Dermis microvascular lymphatic vessel endothelial cell (primary cell): Measurements from ENCODE around the gene GDF11. TPM values are rescaled to one million over a fixed set of nuclear protein-coding genes. Genes with fewer than 3 reads are reported as not detected.

Experiments
- DNase-seq, 2 donors: peaks; one replicate each; pipeline versions ENCODE4 v3.0.0 to v3.0.0-alpha.2; 2010; ENCODE audit warnings: low read depth in 2 of 2
- total RNA-seq: library from RNA; depleted of rRNA; stranded (reverse); fragments of >200 nt; gene quantifications from 2 replicates; pipeline ENCODE4 v1.2.1, GENCODE V29; 2014

Gene GDF11
- total RNA-seq, 1 donor from 2014 or later, result 1.3 TPM

DNA sequence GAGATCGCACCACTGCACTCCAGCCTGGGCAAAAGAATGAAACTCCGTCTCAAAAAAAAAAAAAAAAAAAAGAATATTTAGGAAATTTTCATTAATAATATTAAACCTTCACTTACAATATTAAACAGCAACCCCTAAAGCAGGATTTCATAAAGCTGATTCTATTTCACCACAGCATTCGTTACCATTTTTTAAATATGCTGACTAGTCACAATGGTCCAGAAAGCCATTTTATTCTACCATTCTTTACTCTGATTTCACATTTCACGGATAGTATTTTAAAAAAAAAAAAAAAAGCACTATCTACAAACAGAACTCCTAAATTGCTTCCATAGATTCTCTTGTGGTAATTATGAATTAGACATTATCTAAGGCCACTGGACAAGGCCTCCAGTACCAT, 47.0 kb downstream of the GDF11 start:
- DNase-seq, result no peak

DNA sequence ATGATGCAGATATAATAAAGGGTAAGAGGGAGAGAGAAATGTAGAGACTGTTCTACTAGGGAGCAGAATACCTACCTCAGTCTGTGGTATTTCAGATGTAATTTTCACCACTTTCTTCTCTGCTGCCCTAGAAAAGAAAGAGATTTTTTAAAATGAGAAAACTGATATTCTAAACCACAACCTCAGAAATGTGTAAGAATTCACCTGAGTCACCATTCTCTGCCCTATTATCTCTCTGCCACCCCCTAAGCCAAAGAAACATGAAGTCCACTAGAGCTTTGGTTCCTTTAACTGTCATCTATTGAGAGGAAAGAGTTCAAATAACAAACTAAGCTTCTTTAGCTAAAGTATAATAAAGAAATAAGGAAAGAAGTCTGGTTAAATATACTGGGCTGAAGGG, 53.0 kb downstream of the GDF11 start:
- no peak for DNase-seq

DNA sequence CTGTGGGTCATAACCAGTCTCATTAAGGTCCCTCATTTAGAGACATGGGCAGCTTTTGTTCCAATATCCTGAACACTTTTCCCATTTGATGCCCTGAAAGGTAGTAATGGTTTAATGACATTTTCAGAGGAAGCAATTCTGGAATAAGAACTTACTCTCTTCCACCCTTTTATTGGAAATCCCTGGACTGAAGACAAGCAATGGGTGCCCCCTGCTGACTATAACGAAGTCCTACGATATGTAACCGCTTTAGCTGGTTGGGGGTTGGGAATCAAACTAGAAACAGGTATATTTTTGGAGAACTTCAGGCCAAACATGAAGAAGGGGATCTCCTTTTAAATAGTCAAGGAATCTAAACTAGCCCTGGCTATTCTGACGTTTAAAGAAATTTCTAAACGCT, 54.1 kb downstream of the GDF11 start:
- peak; percentile 45 to 63 for DNase-seq

DNA sequence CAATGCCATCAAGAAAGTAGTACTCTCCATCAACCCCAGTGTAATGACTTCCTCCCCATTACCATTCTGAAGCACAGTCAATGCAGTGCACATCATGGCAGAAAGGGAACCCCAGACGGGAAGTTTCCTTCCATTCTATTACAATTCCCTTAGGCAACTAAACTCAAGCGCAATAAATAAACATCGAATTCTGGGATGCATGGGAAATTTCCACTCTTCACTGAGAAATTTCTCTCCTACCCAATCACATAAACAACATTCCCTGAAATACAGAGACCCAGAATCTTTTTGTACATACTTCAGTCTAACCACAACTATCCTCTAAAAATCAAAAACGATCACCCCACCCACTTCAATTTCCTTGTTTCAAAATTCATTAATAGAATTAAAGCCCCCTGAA, 54.6 kb downstream of the GDF11 start:
- no peak for DNase-seq

Other genes with a start within 250 kb of the GDF11 start
- gene OR6C4, start 193.5 kb upstream of the GDF11 start, total RNA-seq, result not detected in 2 replicates
- gene OR2AP1, start 170.7 kb upstream of the GDF11 start, total RNA-seq, result not detected in 2 replicates
- gene OR10P1, start 106.2 kb upstream of the GDF11 start, total RNA-seq, result not detected in 2 replicates
- gene ITGA7, start 35.2 kb upstream of the GDF11 start, total RNA-seq, result 0.13 and 0.26 TPM in 2 replicates
- 56.2 and 59.9 TPM in 2 replicates for gene BLOC1S1, start 27.1 kb upstream of the GDF11 start, total RNA-seq
- gene RDH5, start 22.7 kb upstream of the GDF11 start, total RNA-seq, result 0.13 and 0.63 TPM in 2 replicates
- 1,084 and 1,362 TPM in 2 replicates for gene CD63, start 14.1 kb upstream of the GDF11 start, total RNA-seq
- gene SARNP, start 74.6 kb downstream of the GDF11 start, total RNA-seq, result 58.8 and 84.7 TPM in 2 replicates
- 25.3 and 26.2 TPM in 2 replicates for gene ORMDL2, start 74.9 kb downstream of the GDF11 start, total RNA-seq
- 34.1 and 49.7 TPM in 2 replicates for gene DNAJC14, start 86.5 kb downstream of the GDF11 start, total RNA-seq
- gene MMP19, start 99.8 kb downstream of the GDF11 start, total RNA-seq, result 0.51 and 0.63 TPM in 2 replicates
- 21.1 and 25.5 TPM in 2 replicates for gene PYM1, start 184.8 kb downstream of the GDF11 start, total RNA-seq
- gene DGKA, start 188.0 kb downstream of the GDF11 start, total RNA-seq, result 18.0 and 18.9 TPM in 2 replicates
- 0.51 and 0.63 TPM in 2 replicates for gene PMEL, start 222.9 kb downstream of the GDF11 start, total RNA-seq
- gene CDK2, start 223.7 kb downstream of the GDF11 start, total RNA-seq, result 24.0 and 26.3 TPM in 2 replicates
- gene RAB5B, start 231.0 kb downstream of the GDF11 start, total RNA-seq, result 37.2 and 46.9 TPM in 2 replicates